Measurements from ENCODE around the gene SMAD2.

- TF ChIP-seq CTCF (IDR thresholded peaks at IDR 0.05; ENCODE audit: borderline replicate concordance, extremely low read depth, low read length, poor library complexity, severe bottlenecking), result no peak
- no peak for TF ChIP-seq EZH2 (IDR thresholded peaks at IDR 0.05; ENCODE audit: borderline replicate concordance, low read depth, low read length, severe bottlenecking)
These were observed 56.8 kb downstream of the SMAD2 start for GRCh38 chr18:47873625-47874024.
